DND-41 (cell line): Measurements from ENCODE around the gene INPP5E.

Source experiments
- ATAC-seq: fragments of 200-7000 bp; cut with Tn5 transposase; 3 replicates; pipeline ENCODE4 v1.9.1; 2021; ENCODE audit warnings: low read depth; ENCODE audit not compliant: insufficient read depth
- DNase-seq: peaks from one replicate; pipeline ENCODE4 v3.0.0-alpha.2; 2020
- H2AFZ ChIP-seq: 2 replicates; pipeline ENCODE4 v1.6.0; 2012; ENCODE audit warnings: low read depth, low read length
- H3K27ac ChIP-seq: 2 replicates; pipeline ENCODE4 v1.5.1; 2012; ENCODE audit warnings: low read length, inconsistent platforms
- H3K27me3 ChIP-seq: fragments of 200-600 bp; sonication (generic); 2 replicates; pipeline ENCODE4 v1.6.0; 2012; ENCODE audit warnings: low read length, mild to moderate bottlenecking, inconsistent platforms; ENCODE audit not compliant: insufficient read depth, poor library complexity
- H3K36me3 ChIP-seq: 2 replicates; pipeline ENCODE4 v1.5.1; 2012; ENCODE audit warnings: low read length, inconsistent platforms; ENCODE audit not compliant: insufficient read depth
- H3K4me1 ChIP-seq: 2 replicates; pipeline ENCODE4 v1.5.1; 2012; ENCODE audit warnings: mild to moderate bottlenecking, low read length; ENCODE audit not compliant: insufficient read depth
- H3K4me2 ChIP-seq: 2 replicates; pipeline ENCODE4 v1.6.0; 2012; ENCODE audit warnings: mild to moderate bottlenecking, moderate library complexity, low read length, inconsistent platforms; ENCODE audit not compliant: insufficient read depth
- H3K4me3 ChIP-seq, 2 experiments: fragments of 200-600 bp in 1 of 2; shearing (Covaris generic) in 1 of 2; 2 replicates each; pipeline ENCODE4 v1.5.1; 2012 to 2016; ENCODE audit warnings: inconsistent platforms in 2 of 2, low read length in 2 of 2, mild to moderate bottlenecking in 2 of 2, low read depth in 1 of 2, moderate library complexity in 1 of 2
- H3K79me2 ChIP-seq: 2 replicates; pipeline ENCODE4 v1.6.0; 2012; ENCODE audit warnings: low read length, inconsistent platforms; ENCODE audit not compliant: insufficient read depth
- H3K9ac ChIP-seq: 2 replicates; pipeline ENCODE4 v1.6.0; 2012; ENCODE audit warnings: low read depth, mild to moderate bottlenecking, inconsistent platforms, low read length, moderate library complexity
- H3K9me3 ChIP-seq: 2 replicates; pipeline ENCODE4 v1.5.1; 2012; ENCODE audit warnings: low read length, moderate library complexity, mild to moderate bottlenecking, inconsistent platforms; ENCODE audit not compliant: insufficient read depth, severe bottlenecking
- H4K20me1 ChIP-seq: 2 replicates; pipeline ENCODE4 v1.6.0; 2012; ENCODE audit warnings: low read length; ENCODE audit not compliant: insufficient read depth
- CTCF ChIP-seq: IDR thresholded peaks from 2 replicates; pipeline ENCODE4 v1.5.1; 2012; ENCODE audit warnings: borderline replicate concordance, low read length, moderate library complexity, mild to moderate bottlenecking; ENCODE audit not compliant: poor library complexity, severe bottlenecking; ENCODE audit errors: extremely low read depth
- EZH2 ChIP-seq: IDR thresholded peaks from 3 replicates; pipeline ENCODE4 v1.6.1; 2012; ENCODE audit warnings: borderline replicate concordance, low read depth, mild to moderate bottlenecking, moderate library complexity, low read length, inconsistent platforms; ENCODE audit not compliant: severe bottlenecking

Gene INPP5E

GRCh38 chr9:136470356-136470755, 30.7 kb upstream of the INPP5E start:
- DNase-seq (no peak), ATAC-seq (no peak)
- Histone ChIP-seq H3K4me3 (no peak overlapping the region), H3K4me1 (no peaks in the 10 kb centered on the region), H3K4me2 (no peak overlapping the region), H3K36me3 (peaks cover 98% of the 10 kb centered on the region), H3K79me2 (peaks cover 67% of the 10 kb centered on the region), H3K27me3 (no peaks in the 10 kb centered on the region), H2AFZ (no peak overlapping the region), H4K20me1 (peaks cover 68% of the 10 kb centered on the region), H3K27ac (no peak overlapping the region), H3K9ac (no peak overlapping the region), H3K9me3 (no peaks in the 10 kb centered on the region)
- TF ChIP-seq EZH2 (no peak), CTCF (no peak)

DNA sequence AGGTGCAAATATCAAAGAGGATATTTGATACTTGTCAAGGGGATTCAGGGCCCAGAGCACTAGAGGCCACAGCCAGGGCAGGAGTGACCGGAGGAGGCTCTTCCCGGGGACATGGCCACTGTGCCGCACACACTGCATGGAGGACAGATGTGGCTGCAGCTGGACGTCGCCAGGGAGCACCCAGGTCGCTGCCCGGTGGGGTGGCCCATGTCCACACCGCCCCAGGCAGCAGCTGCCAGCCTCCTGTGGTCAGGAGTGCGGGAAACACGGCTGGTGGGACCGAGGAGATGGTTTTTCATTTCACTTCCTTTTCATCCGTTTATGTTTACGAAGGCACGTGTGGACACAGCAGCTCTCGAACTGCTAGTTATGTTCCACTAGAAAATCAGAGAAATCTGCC, 28.1 kb upstream of the INPP5E start:
- Histone ChIP-seq H4K20me1 (peaks cover 53% of the 10 kb centered on the region), H3K4me1 (no peaks in the 10 kb centered on the region), H2AFZ (no peak overlapping the region), H3K79me2 (peaks cover 43% of the 10 kb centered on the region), H3K9ac (no peak overlapping the region), H3K9me3 (no peaks in the 10 kb centered on the region), H3K36me3 (peaks cover 98% of the 10 kb centered on the region), H3K27ac (no peak overlapping the region), H3K4me2 (no peak overlapping the region), H3K27me3 (no peaks in the 10 kb centered on the region), H3K4me3 (no peak overlapping the region)
- TF ChIP-seq CTCF (no peak), EZH2 (no peak)
- DNase-seq: no peak
- no peak for ATAC-seq

GRCh38 chr9:136466155-136466541, 26.5 kb upstream of the INPP5E start:
- no peaks in the 10 kb centered on the region for H3K27me3 ChIP-seq
- H3K9ac ChIP-seq: no peak overlapping the region
- H3K9me3 ChIP-seq: no peaks in the 10 kb centered on the region
- H3K4me1 ChIP-seq: no peaks in the 10 kb centered on the region
- DNase-seq: no peak
- H3K36me3 ChIP-seq: peaks cover 96% of the 10 kb centered on the region
- TF ChIP-seq CTCF: no peak
- no peak for TF ChIP-seq EZH2
- ATAC-seq: no peak
- no peak overlapping the region for H3K27ac ChIP-seq
- peaks cover 27% of the 10 kb centered on the region; the same call in 1 of the 2 replicates for H3K79me2 ChIP-seq
- no peak overlapping the region for H3K4me3 ChIP-seq
- peaks cover 45% of the 10 kb centered on the region for H4K20me1 ChIP-seq
- no peak overlapping the region for H2AFZ ChIP-seq
- H3K4me2 ChIP-seq: no peak overlapping the region
